ENCODE results near the gene CD300H. TPM values are rescaled to one million over a fixed set of nuclear protein-coding genes. Genes with fewer than 3 reads are reported as not detected.

CD300H gene
- total RNA-seq, 1 donor from 2014 or later: not detected

DNA sequence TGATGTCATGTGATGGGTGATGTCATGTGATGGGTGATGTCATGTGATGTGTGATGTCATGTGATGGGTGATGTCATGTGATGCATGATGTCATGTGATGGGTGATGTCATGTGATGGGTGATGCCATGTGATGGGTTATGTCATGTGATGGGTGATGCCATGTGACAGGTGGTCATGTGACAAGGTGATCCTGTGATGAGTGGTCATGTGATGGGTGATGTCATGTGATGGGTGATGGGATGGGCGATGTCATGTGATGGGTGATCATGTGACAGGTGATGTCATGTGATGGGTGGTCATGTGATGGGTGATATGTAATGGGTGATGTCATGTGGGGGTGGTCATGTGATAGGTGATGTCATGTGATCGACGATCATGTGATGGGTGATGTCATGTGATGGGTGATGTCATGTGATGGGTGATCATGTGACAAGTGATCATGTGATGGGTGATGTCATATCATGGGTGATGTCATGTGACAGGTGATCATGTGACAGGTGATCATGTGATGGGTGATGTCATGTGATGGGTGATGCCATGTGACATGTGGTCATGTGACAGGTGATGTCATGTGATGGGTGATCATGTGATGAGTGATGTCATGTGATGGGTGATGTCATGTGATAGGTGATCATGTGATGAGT lies 53.2 kb downstream of the CD300H start:
- no peak for FAIRE-seq
- DNase-seq (ENCODE audit: low spot score in 2 of 2): no peak

DNA sequence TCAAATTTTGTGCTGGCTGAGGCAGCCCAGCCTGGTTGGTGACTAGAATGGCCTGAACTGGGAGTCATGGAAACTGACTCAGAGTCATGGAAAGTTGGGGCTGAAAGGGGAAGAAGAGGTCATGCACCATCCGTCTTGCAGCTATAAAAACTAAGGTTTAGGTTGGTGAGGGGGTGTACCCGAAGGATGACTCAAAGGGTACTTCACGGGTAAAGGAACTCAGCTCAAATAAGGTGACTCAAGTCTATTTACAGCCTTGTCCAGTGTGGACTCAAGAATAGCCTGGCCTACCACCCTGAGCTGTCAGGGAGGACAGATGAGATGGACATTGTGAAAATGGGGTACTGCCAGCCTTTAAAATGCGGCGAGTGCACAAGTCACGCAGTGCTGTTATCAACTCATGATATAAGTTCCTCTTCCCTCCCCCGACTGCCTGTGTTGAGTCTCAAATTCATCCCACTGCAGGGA lies 54.7 kb downstream of the CD300H start:
- DNase-seq (ENCODE audit: low spot score in 2 of 2) (no peak), FAIRE-seq (no peak)

DNA sequence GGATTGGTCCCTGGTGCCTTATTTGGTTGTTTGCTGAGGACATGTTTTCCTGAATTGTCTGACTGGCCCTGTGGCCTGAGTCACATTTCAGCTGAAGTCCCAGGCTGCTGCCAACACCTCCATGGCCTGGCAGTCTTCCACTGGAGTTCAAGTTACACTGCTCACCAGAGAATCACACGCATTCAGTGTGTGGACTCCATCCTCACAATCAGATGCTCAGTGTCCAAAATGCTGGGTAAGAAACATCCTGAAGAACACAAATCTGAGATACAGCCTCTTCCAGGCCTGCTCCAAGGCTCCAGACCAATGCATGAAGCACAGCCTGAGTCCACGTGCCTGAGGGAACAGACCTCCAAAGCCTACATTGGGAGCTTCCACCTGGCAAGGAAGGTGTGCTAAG lies 55.3 kb downstream of the CD300H start:
- no peak for DNase-seq (ENCODE audit: low spot score in 2 of 2)
- no peak for FAIRE-seq

Other genes with a start within 250 kb of the CD300H start
- gene KIF19, start 241.3 kb downstream of the CD300H start, total RNA-seq: not detected
- 5.3 TPM for gene BTBD17, start 205.6 kb downstream of the CD300H start, total RNA-seq
- gene GPR142, start 200.0 kb downstream of the CD300H start, total RNA-seq: not detected
- 5.3 TPM for gene GPRC5C, start 135.4 kb downstream of the CD300H start, total RNA-seq
- 2.4 TPM for gene CD300A, start 100.9 kb downstream of the CD300H start, total RNA-seq
- not detected for gene CD300LB, start 36.0 kb downstream of the CD300H start, total RNA-seq
- not detected for gene CD300C, start 21.4 kb downstream of the CD300H start, total RNA-seq
- not detected for gene CD300LD, start 24.8 kb upstream of the CD300H start, total RNA-seq
- gene CD300E, start 56.2 kb upstream of the CD300H start, total RNA-seq: under 0.01 TPM
- 0.41 TPM for gene CD300LF, start 145.4 kb upstream of the CD300H start, total RNA-seq
- gene RAB37, start 169.7 kb upstream of the CD300H start, total RNA-seq: 0.82 TPM
- gene NHERF1, start 181.1 kb upstream of the CD300H start, total RNA-seq: 4.1 TPM
- 13.9 TPM for gene NAT9, start 208.8 kb upstream of the CD300H start, total RNA-seq